ENCODE measurements around the gene RNU5B-1. TPM values are rescaled to one million over a fixed set of nuclear protein-coding genes. Genes with fewer than 3 reads are reported as not detected.

The RNU5B-1 gene
- total RNA-seq, 1 donor from 2014 or later, result 11.4 TPM

GRCh38 chr15:65303687-65304380 is 643 bp upstream of the RNU5B-1 start:
- peaks cover 28% of the 10 kb centered on the region for H3K4me1 Mint-ChIP-seq (ENCODE audit: low read depth)
- no peaks in the 10 kb centered on the region for H3K36me3 Mint-ChIP-seq (ENCODE audit: low read depth)
- H3K9me3 Mint-ChIP-seq (ENCODE audit: low read depth), result no peaks in the 10 kb centered on the region
- TF ChIP-seq CTCF (IDR thresholded peaks at IDR 0.05), result no peak
- peak overlapping the region; percentile 80 for H3K4me3 Mint-ChIP-seq (ENCODE audit: unreplicated experiment)
- peak overlapping the region; percentile 95 for H3K27ac Mint-ChIP-seq (ENCODE audit: unreplicated experiment)
- peak; percentile 17 for DNase-seq (ENCODE audit: low spot score)
- no peaks in the 10 kb centered on the region for H3K27me3 Mint-ChIP-seq (ENCODE audit: low read depth)

GRCh38 chr15:65305150-65305758 is 777 bp downstream of the RNU5B-1 start:
- Mint-ChIP-seq H3K27me3 (ENCODE audit: low read depth) (no peaks in the 10 kb centered on the region), H3K4me3 (ENCODE audit: unreplicated experiment) (peak overlapping the region; percentile 39), H3K9me3 (ENCODE audit: low read depth) (no peaks in the 10 kb centered on the region), H3K27ac (ENCODE audit: unreplicated experiment) (peak overlapping the region; percentile 95), H3K36me3 (ENCODE audit: low read depth) (no peaks in the 10 kb centered on the region), H3K4me1 (ENCODE audit: low read depth) (peaks cover 28% of the 10 kb centered on the region)
- DNase-seq (ENCODE audit: low spot score), result peak; percentile 20
- TF ChIP-seq CTCF (IDR thresholded peaks at IDR 0.05), result no peak

- H3K27ac Mint-ChIP-seq (ENCODE audit: unreplicated experiment), result no peak overlapping the region
- DNase-seq (ENCODE audit: low spot score), result peak; percentile 12
- H3K4me1 Mint-ChIP-seq (ENCODE audit: low read depth), result peaks cover 28% of the 10 kb centered on the region
- H3K9me3 Mint-ChIP-seq (ENCODE audit: low read depth), result no peaks in the 10 kb centered on the region
- H3K4me3 Mint-ChIP-seq (ENCODE audit: unreplicated experiment), result no peak overlapping the region
- H3K36me3 Mint-ChIP-seq (ENCODE audit: low read depth), result no peaks in the 10 kb centered on the region
- no peaks in the 10 kb centered on the region for H3K27me3 Mint-ChIP-seq (ENCODE audit: low read depth)
- no peak for TF ChIP-seq CTCF (IDR thresholded peaks at IDR 0.05)
Measured at GRCh38 chr15:65305776-65306175, 1.3 kb downstream of the RNU5B-1 start.

- TF ChIP-seq CTCF (IDR thresholded peaks at IDR 0.05), result no peak
- Mint-ChIP-seq H3K4me1 (ENCODE audit: low read depth) (peaks cover 28% of the 10 kb centered on the region), H3K9me3 (ENCODE audit: low read depth) (no peaks in the 10 kb centered on the region), H3K27ac (ENCODE audit: unreplicated experiment) (no peak overlapping the region), H3K4me3 (ENCODE audit: unreplicated experiment) (no peak overlapping the region), H3K36me3 (ENCODE audit: low read depth) (no peaks in the 10 kb centered on the region), H3K27me3 (ENCODE audit: low read depth) (no peaks in the 10 kb centered on the region)
- DNase-seq (ENCODE audit: low spot score), result no peak
Measured at GRCh38 chr15:65306551-65306950, 2.1 kb downstream of the RNU5B-1 start.

- peak; percentile 20 for DNase-seq (ENCODE audit: low spot score)
- Mint-ChIP-seq H3K36me3 (ENCODE audit: low read depth) (no peaks in the 10 kb centered on the region), H3K27me3 (ENCODE audit: low read depth) (no peaks in the 10 kb centered on the region), H3K4me3 (ENCODE audit: unreplicated experiment) (no peak overlapping the region), H3K4me1 (ENCODE audit: low read depth) (peaks cover 28% of the 10 kb centered on the region), H3K9me3 (ENCODE audit: low read depth) (no peaks in the 10 kb centered on the region), H3K27ac (ENCODE audit: unreplicated experiment) (no peak overlapping the region)
- TF ChIP-seq CTCF (IDR thresholded peaks at IDR 0.05), result no peak
Measured at GRCh38 chr15:65307978-65308377, 3.5 kb downstream of the RNU5B-1 start.
